Measurements from ENCODE around the gene CEACAM19. TPM values are rescaled to one million over a fixed set of nuclear protein-coding genes. Genes with fewer than 3 reads are reported as not detected.

The CEACAM19 gene
- total and polyA plus RNA-seq, 9 of the 15 experiments (the other 6 are each of a cell fraction or from before 2014, with no cell fraction given): 0.15 to 0.30 (median 0.23) TPM; not detected in 5

DNA sequence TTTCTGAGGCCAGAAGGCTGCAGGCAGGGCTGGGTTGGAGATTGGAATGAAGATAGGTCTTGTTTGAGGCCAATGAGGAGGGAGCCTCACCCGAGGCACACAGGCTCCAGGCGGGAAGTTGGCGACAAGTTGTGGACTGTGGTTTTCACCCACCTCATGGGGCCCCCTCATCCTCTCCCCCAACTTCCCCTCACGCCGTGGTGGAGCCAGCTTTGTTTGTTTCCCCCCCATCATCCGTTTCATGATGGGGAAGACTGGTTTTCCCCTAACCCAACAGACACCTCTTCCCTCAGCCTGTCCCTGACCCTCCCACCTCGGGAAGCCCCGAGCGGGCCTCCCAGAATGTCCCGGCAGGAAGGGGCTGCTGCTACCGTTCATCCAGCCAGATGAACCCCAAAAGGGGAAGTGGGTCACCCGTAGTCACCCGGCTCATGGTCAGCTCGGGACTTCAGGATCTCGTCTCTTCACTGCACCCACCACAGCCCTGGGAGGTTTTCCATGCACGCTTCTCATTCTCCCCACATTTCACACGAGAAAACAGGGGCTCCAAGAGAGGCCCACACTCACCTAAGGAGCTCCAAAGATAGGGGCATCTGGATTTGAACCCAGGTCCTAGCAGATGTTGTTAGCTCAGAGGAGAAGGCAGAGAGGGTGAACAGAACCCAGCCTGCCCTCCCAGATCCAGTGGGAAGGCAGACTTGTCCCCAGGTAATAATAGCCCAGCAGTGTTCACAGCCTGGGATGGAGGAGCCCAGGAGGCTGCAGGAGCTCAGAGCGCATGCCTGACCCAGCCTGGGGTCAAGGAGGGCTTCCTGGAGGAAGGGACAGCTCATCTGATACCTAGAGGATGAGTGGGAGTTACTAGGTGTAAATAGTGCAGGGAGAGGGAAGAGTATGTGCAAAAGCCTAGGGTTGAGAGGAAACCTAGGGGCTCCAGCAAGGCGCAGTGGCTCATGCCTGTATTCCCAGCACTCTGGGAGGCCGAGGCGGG, 51.1 kb downstream of the CEACAM19 start (continued):
- TF ChIP-seq, protein P1, sequence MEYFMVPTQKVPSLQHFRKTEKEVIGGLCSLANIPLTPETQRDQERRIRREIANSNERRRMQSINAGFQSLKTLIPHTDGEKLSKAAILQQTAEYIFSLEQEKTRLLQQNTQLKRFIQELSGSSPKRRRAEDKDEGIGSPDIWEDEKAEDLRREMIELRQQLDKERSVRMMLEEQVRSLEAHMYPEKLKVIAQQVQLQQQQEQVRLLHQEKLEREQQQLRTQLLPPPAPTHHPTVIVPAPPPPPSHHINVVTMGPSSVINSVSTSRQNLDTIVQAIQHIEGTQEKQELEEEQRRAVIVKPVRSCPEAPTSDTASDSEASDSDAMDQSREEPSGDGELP (CRISPR knock-in tag; IDR thresholded peaks at IDR 0.05; ENCODE audit: borderline replicate concordance): peak; percentile 22; the same call in 1 of the 2 replicates
- TF ChIP-seq, protein P2, sequence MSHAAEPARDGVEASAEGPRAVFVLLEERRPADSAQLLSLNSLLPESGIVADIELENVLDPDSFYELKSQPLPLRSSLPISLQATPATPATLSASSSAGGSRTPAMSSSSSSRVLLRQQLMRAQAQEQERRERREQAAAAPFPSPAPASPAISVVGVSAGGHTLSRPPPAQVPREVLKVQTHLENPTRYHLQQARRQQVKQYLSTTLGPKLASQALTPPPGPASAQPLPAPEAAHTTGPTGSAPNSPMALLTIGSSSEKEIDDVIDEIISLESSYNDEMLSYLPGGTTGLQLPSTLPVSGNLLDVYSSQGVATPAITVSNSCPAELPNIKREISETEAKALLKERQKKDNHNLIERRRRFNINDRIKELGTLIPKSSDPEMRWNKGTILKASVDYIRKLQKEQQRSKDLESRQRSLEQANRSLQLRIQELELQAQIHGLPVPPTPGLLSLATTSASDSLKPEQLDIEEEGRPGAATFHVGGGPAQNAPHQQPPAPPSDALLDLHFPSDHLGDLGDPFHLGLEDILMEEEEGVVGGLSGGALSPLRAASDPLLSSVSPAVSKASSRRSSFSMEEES (CRISPR knock-in tag; IDR thresholded peaks at IDR 0.05): no peak
- TF ChIP-seq L3MBTL2 (IDR thresholded peaks at IDR 0.05) (peak; percentile 49; the same call in 1 of the 2 replicates), ZNF740 (CRISPR knock-in tag; IDR thresholded peaks at IDR 0.05) (peak; percentile 49; the same call in 1 of the 2 replicates), ZNF740 (tag; IDR thresholded peaks at IDR 0.05) (no peak), CBFA2T3 (IDR thresholded peaks at IDR 0.05) (no peak)
